GM21526 (cell line): ENCODE measurements around the gene CIZ1.
"Not testable (repeated sequence)": the region's sequence is repeated elsewhere in the genome, so short reads cannot be mapped to it uniquely, and the experiment has no call there.

ENCODE experiments used
- ATAC-seq: cut with Tn5 transposase; IDR thresholded peaks from one replicate; pipeline ENCODE4 v1.9.1; 2021; ENCODE audit warnings: moderate library complexity; ENCODE audit not compliant: unreplicated experiment, low FRiP score

CIZ1 gene

GRCh38 chr9:128191406-128192046, at the start of gene CIZ1:
Gene CIZ1 (minus strand): TSS chr9:128191572. CDS start chr9:128190857, 715 bp downstream.
- ATAC-seq, result peak; percentile 52

- no peak for ATAC-seq
Observed at GRCh38 chr9:128233817-128234406, 42.5 kb upstream of the CIZ1 start.

DNA sequence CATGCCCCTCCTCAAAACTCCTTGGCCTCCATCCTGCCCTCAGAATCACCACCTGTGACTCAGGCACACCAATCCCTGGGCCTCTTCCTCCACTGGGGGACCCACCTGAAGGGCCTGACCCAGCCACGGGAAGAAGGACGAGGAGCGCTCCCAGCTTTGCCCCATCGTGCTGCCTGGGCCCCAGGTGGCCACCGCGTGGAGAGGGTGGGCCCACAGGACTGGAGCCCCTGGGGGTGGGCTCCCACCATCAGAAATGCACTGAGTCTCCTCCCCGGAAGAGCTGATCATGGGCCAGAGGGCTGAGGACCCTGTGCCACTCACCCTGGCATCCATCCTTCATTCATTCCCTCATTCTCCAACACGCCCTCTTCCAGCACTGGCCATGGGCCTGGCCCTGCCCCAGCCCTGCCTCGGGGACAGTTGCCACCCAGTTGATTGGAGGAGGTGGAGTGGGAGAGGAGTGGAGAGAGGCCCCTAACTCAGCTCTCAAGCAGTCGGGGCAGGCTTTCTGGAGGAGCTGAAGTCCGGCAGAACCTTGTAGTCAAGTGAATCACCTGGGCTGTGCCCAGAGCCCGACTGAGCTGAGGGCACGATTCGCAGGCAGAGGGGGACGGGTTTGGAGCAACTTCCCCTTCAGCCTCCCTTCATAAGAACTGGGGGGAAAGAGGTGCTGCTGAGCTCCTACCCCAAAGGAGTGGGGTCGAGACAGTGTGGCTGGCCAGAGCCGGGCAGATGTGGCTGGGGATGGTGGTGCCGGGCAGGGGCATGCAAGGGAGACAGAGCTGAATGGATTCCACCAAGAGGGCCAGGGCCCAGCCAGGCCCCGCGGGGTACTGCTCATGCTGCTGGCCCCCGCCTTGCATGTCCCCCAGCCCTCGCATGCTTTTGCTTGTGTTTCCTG, 41.4 kb upstream of the CIZ1 start:
- ATAC-seq, result no peak

DNA sequence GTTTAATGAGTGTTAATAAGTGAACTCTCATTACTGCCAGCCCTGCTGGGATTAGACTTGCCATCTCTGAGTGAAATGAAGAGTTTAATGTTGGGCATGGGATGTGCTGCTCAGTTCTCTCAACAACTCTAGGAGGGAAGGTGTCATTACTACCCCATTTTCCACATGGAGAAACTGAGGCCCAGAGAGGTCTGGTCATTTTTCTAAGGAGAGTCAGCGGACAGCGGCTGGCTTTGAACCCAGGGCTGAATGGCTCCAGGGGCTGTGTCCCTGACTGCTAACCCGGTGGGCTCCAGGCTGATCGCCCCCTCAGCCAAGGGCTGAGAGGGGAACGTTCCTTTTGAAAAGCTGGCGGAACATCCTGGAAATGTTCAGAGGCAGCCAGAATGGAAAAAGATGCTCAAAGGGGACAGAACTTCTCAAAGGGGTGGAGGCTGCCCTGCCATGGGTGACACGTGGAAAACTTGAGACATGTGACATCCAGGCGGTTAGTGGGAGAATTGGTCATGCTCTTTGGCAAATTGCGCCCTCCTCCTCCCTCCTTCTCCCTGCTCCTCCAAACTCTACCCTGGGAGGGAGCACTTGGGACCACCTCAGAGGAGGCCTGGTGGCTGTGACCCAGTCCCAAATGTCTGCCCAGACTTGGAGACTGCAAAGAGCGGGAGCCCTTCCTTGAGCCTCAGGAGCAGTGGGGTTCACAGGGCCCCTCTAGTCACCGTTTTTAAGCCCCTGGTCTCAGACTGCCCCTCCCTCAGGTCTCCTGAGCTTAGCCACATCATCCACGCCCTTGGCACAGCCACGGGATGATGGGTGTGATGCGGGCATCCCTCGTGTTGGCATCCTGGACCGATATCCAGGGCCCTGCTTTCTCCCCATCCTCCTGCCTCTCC, 40.5 kb upstream of the CIZ1 start:
- no peak for ATAC-seq

GRCh38 chr9:128230897-128231296, 39.5 kb upstream of the CIZ1 start:
- ATAC-seq, result not testable (repeated sequence)

DNA sequence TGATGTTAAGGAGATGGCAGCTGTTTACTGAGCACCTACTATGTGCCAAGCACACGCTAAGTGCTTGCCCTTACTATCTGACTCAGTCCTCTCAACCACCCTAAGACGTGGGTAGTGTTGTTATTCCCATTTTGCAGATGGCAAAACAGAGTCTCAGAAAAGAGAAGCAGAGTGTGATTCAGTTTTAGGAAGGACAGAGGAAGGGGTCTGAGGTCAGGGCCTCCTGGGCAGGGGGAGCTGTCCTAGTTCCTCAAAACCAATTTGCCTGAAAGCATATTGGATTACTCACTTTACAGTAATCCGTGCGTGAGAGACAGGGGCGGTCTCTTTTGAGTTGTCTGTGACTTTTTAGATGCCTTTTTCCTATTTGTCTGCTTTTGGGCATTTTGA, 35.0 kb upstream of the CIZ1 start:
- no peak for ATAC-seq

DNA sequence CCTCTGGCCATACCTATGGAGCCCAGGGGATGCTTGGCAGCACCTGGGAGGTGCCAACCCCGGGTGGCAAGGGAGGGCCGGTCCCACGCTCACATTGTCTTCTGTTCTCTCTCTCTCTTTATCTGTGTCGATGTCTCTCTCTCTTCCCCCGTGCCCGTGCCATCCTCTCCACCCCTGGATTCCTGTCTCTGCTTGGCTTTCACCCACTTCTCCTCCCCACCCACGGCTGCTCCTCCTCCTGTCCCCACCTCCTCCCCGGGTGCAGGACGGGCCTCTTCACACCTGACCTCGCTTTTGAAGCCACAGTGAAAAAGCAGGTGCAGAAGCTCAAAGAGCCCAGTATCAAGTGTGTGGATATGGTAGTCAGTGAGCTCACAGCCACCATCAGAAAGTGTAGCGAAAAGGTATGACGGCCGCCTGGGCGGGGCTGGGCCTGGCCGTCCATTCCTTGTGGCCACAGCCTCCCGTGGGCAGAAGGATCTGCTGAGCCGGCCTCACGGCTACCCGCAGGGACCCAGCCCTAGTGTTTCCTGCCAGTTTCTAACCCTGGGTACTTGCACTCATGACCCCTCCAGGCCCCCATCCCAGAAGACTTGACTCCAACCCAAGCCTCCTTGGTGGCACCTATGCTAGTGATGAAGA, 34.5 kb upstream of the CIZ1 start:
- no peak for ATAC-seq

GRCh38 chr9:128224877-128225276, 33.5 kb upstream of the CIZ1 start:
- ATAC-seq, result no peak

DNA sequence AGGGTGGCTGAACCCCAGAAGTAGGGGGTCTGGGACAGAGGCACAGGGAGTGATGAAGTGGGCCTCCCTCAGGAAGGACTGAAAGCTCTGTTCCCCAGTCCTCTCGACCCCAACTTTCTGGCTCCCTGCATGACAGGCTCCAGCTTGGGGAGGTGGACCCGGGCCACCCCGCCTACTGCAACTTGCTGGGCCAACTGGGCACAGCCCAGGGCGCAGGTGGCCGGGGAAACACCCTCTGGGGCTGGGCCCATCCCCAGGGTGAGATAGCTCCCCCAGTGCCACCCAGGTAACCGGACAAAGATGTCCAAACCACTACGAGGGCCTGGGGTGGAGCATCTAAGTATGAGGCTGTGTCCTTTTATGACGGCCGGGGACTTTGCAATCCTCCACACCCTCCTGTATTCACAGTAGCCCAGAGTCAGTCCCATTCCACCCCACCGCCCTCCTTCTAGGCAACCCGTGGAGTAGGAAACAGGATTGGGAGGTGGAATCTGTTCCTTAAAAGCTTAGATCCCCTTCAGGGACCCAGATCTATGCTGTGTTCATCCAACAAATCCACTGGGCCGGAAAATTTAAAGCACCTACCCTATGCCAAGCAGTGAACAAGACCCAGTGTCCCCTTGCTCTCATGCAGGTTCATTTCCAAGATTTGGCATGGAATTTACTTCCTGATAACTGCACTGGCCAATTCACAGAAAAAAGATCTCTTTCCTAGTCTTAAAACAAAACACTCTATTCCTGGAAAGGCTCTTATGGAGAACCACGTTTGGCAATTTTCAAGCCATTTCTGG, 31.7 kb upstream of the CIZ1 start:
- no peak for ATAC-seq

GRCh38 chr9:128222026-128222425, 30.7 kb upstream of the CIZ1 start:
- no peak for ATAC-seq

DNA sequence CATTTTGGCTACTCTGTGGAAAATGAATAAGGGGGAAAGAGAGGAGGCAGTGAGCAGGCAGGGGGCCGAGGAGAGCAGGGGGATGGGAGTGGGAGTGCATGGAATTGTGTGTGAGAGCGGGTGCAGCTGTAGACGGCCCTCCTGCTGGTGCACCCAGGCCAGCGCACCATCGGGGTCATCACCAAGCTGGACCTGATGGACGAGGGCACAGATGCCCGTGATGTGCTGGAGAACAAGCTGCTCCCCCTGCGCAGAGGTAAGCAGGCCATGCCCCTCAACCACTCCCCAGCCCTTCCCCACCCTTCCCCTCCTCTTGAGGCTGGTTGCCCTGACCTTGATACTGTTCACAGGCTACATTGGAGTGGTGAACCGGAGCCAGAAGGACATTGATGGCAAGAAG, 28.5 kb upstream of the CIZ1 start:
- ATAC-seq, result no peak

- ATAC-seq, result peak; percentile 74
Observed at GRCh38 chr9:128218518-128219389, 27.4 kb upstream of the CIZ1 start.

GRCh38 chr9:128218172-128218517, 26.8 kb upstream of the CIZ1 start:
- no peak for ATAC-seq

- ATAC-seq, result no peak
Observed at GRCh38 chr9:128216781-128217553, 25.6 kb upstream of the CIZ1 start.

DNA sequence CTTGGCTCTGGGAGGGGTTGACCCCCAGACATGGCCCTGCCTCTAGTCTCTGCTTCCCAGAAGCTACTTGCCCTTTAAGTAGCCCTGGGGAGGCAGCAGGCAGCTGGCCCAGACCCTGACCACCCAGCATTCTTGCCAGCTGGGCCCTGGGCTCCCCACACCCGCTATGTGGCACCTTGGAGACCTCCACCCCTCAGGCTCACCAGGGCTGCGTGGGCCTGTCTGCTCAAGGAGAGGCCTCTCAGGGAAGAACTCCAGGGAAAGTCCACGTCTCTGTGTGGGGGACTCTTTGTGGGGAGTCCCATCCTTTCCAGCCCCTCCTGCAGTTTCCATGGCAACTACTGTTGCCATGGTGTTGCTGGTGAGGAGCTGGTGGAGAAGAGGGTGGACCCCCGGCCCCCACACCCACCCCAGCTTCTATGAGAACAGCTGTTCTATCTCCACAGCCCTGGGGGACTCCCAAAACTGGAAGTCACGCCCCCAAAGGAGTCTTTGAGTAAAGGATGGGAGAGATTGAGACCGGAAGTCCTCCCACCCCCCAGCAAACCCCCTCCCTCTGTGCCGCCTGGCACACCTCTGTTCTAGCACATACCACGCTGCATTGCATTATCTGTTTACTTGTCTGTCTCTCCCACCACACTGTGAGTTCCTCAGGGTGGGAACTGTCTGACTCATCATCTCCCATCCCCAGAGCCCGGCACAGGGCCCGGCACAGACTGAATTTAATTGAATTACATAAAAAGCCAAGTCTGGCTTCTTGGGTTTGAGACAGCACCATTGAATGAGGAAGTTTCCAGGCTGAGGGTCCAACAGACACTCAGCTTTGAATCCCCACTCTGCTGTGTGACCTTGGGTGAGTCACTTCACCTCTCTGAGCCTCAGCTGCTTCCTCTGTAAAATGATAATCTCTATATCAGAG, 24.4 kb upstream of the CIZ1 start:
- no peak for ATAC-seq

DNA sequence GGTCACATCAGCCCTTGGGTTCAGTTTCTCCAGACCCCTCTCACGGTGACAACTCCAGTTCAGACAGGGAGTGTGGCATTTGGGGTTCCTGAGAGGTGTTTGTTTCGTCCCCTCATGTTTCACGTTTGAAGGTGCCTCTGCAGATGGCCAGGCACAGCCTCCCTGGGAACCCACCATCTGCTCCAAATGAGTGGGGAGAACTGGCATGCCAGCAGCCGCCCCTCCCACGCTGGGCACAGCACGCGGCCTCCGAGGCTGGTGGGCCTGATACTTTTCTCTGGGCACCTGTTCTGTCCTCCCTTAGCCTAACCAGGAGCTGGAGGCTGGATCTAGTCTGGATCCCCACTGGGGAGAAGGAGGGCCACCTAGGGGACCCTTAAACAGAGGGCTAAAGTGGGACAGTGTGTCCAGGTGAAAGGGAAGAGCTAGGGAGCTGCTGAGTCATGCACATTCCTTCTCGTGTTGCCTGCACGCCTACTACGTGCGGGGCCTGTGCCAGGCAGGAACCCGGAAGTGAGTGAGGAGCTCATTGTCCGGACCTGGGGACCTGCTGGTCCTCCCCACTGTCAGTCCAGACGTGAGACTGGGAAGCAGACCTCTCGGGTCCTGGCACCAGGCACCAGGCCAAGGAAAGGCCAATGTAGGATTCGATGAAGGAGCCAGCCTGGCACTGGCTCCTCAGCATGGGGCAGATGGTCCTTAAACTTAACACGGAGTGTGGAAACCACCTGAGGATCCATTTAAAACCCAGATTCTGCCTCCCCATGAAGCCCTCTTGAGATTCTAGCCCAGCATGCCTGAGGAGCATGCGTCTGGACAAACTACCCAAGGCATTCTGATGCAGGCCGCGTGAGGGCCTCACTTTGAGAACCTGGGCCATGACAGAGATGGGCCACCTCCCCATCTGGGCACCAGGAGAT, 23.5 kb upstream of the CIZ1 start:
- no peak for ATAC-seq
